Astrocyte (in vitro differentiated cells and primary cell): Measurements from ENCODE around the gene DTNBP1.

Experiments
- CTCF ChIP-seq: IDR thresholded peaks from 2 replicates; pipeline ENCODE4 v1.5.1; 2011; ENCODE audit warnings: low read depth, mild to moderate bottlenecking, inconsistent platforms, low read length, moderate library complexity; ENCODE audit not compliant: insufficient read depth
- EZH2 ChIP-seq: IDR thresholded peaks from 2 replicates; pipeline ENCODE4 v1.6.1; 2012; ENCODE audit warnings: mild to moderate bottlenecking, low read length, inconsistent platforms; ENCODE audit not compliant: insufficient read depth

GRCh38 chr6:15491986-15492269 is 170.9 kb downstream of the DTNBP1 start:
- TF ChIP-seq EZH2: no peak
- no peak for TF ChIP-seq CTCF
